ENCODE data around the gene PLCB4.

PLCB4 gene

GRCh38 chr20:9255171-9255570 lies 186.3 kb downstream of the PLCB4 start:
- H3K36me3 ChIP-seq: no peaks in the 10 kb centered on the region
- H3K4me3 ChIP-seq (ENCODE audit: low read depth, low read length): no peak overlapping the region
- no peak for TF ChIP-seq CTCF (IDR thresholded peaks at IDR 0.05; ENCODE audit: low read depth, low read length)
- no peak overlapping the region for H3K27ac ChIP-seq
- no peak for DNase-seq
- no peaks in the 10 kb centered on the region for H3K27me3 ChIP-seq (ENCODE audit: insufficient read depth, low read depth, severe bottlenecking)
- H3K9me3 ChIP-seq (ENCODE audit: severe bottlenecking): no peaks in the 10 kb centered on the region

GRCh38 chr20:9256393-9256792 lies 187.5 kb downstream of the PLCB4 start:
- no peak for TF ChIP-seq CTCF (IDR thresholded peaks at IDR 0.05; ENCODE audit: low read depth, low read length)
- Histone ChIP-seq H3K27ac (no peak overlapping the region), H3K9me3 (ENCODE audit: severe bottlenecking) (no peaks in the 10 kb centered on the region), H3K27me3 (ENCODE audit: insufficient read depth, low read depth, severe bottlenecking) (no peaks in the 10 kb centered on the region), H3K36me3 (no peaks in the 10 kb centered on the region), H3K4me3 (ENCODE audit: low read depth, low read length) (no peak overlapping the region)
- DNase-seq: no peak

- no peaks in the 10 kb centered on the region for H3K27me3 ChIP-seq (ENCODE audit: insufficient read depth, low read depth, severe bottlenecking)
- H3K4me3 ChIP-seq (ENCODE audit: low read depth, low read length): no peak overlapping the region
- H3K27ac ChIP-seq: no peak overlapping the region
- no peaks in the 10 kb centered on the region for H3K9me3 ChIP-seq (ENCODE audit: severe bottlenecking)
- TF ChIP-seq CTCF (IDR thresholded peaks at IDR 0.05; ENCODE audit: low read depth, low read length): no peak
- DNase-seq: no peak
- no peaks in the 10 kb centered on the region for H3K36me3 ChIP-seq
Measured at GRCh38 chr20:9258901-9259300, 190.0 kb downstream of the PLCB4 start.

- no peak for TF ChIP-seq CTCF (IDR thresholded peaks at IDR 0.05; ENCODE audit: low read depth, low read length)
- no peaks in the 10 kb centered on the region for H3K9me3 ChIP-seq (ENCODE audit: severe bottlenecking)
- H3K4me3 ChIP-seq (ENCODE audit: low read depth, low read length): no peak overlapping the region
- no peak for DNase-seq
- no peak overlapping the region for H3K27ac ChIP-seq
- H3K27me3 ChIP-seq (ENCODE audit: insufficient read depth, low read depth, severe bottlenecking): no peaks in the 10 kb centered on the region
- H3K36me3 ChIP-seq: no peaks in the 10 kb centered on the region
Measured at GRCh38 chr20:9260027-9260426, 191.1 kb downstream of the PLCB4 start.

GRCh38 chr20:9261781-9262180 lies 192.9 kb downstream of the PLCB4 start:
- Histone ChIP-seq H3K27me3 (ENCODE audit: insufficient read depth, low read depth, severe bottlenecking) (no peaks in the 10 kb centered on the region), H3K4me3 (ENCODE audit: low read depth, low read length) (no peak overlapping the region), H3K27ac (no peak overlapping the region), H3K36me3 (no peaks in the 10 kb centered on the region), H3K9me3 (ENCODE audit: severe bottlenecking) (no peaks in the 10 kb centered on the region)
- no peak for TF ChIP-seq CTCF (IDR thresholded peaks at IDR 0.05; ENCODE audit: low read depth, low read length)
- DNase-seq: no peak

GRCh38 chr20:9262653-9263194 lies 193.8 kb downstream of the PLCB4 start:
- no peak overlapping the region for H3K4me3 ChIP-seq (ENCODE audit: low read depth, low read length)
- no peak for TF ChIP-seq CTCF (IDR thresholded peaks at IDR 0.05; ENCODE audit: low read depth, low read length)
- no peaks in the 10 kb centered on the region for H3K27me3 ChIP-seq (ENCODE audit: insufficient read depth, low read depth, severe bottlenecking)
- H3K36me3 ChIP-seq: no peaks in the 10 kb centered on the region
- H3K9me3 ChIP-seq (ENCODE audit: severe bottlenecking): no peaks in the 10 kb centered on the region
- H3K27ac ChIP-seq: no peak overlapping the region
- DNase-seq: no peak
